GM12878 (cell line): ENCODE data around the gene COMT. TPM values are rescaled to one million over a fixed set of nuclear protein-coding genes. Genes with fewer than 3 reads are reported as not detected.

Experiments used
- ATAC-seq: fragments of 200-7000 bp; cut with Tn5 transposase; 3 replicates; pipeline ENCODE4 v1.9.1; 2020; ENCODE audit warnings: mild to moderate bottlenecking, moderate library complexity
- BruUV-seq: library from RNA; stranded (reverse); fragments of 400-500 nt; replicated peaks from 2 replicates; lab custom pipeline; 2021; lab: Mats Ljungman, UMichigan
- CTCF ChIA-PET: fragments of 300-600 bp; sonication (Branson Sonifier 250); formaldehyde crosslinking; extraction: SDS; loops from one replicate; lab custom pipeline; 2021; ENCODE audit warnings: inconsistent platforms; lab: Yijun Ruan, JAX
- POLR2A ChIA-PET: fragments of 350-600 bp; formaldehyde crosslinking; extraction: SDS; loops from one replicate; lab custom pipeline; 2021; ENCODE audit warnings: inconsistent platforms; lab: Charles Lee
- RAD21 ChIA-PET: fragments of 300-600 bp; sonication (Branson Sonifier 250); formaldehyde crosslinking; loops from one replicate; lab custom pipeline; 2023; ENCODE audit warnings: antibody characterized with exemption; ENCODE audit not compliant: unreplicated experiment; lab: Charles Lee
- SMC1A ChIA-PET: fragments of 300-600 bp; sonication (Branson Sonifier 250); formaldehyde crosslinking; loops from one replicate; lab custom pipeline; 2023; ENCODE audit not compliant: unreplicated experiment, uncharacterized antibody; lab: Charles Lee
- DNase-seq: peaks from one replicate; pipeline ENCODE4 v3.0.0-alpha.2; 2011; ENCODE audit warnings: low read depth, low spot score
- FAIRE-seq: peaks from 3 replicates; lab custom pipeline; 2011; peaks lifted over from hg19 to GRCh38; lab: Jason Lieb, UNC
- H2AFZ ChIP-seq: 2 replicates; pipeline ENCODE4 v1.6.0; 2011; ENCODE audit warnings: low read depth, low read length, control low read depth; ENCODE audit not compliant: control insufficient read depth
- H3K27ac ChIP-seq: 2 replicates; pipeline ENCODE4 v1.5.1; 2011; ENCODE audit warnings: control low read depth; ENCODE audit not compliant: control insufficient read depth, insufficient read depth
- H3K27me3 ChIP-seq, 2 experiments: replicated peaks in 1 of 2; 2 replicates each; pipeline versions ENCODE4 v1.6.0 to v1.6.1; 2011; ENCODE audit warnings: low read length in 1 of 2; ENCODE audit not compliant: control insufficient read depth in 2 of 2, insufficient read depth in 2 of 2
- H3K36me3 ChIP-seq, 2 experiments: 2 replicates each; pipeline ENCODE4 v1.5.1; 2011; ENCODE audit warnings: low read length in 1 of 2; ENCODE audit not compliant: control insufficient read depth in 2 of 2, insufficient read depth in 2 of 2
- H3K4me1 ChIP-seq: 2 replicates; pipeline ENCODE4 v1.6.1; 2011; ENCODE audit warnings: mild to moderate bottlenecking, low read length, moderate library complexity, mixed read lengths; ENCODE audit not compliant: control insufficient read depth, insufficient read depth
- H3K4me2 ChIP-seq: 2 replicates; pipeline ENCODE4 v1.6.0; 2011; ENCODE audit warnings: control low read depth; ENCODE audit not compliant: control insufficient read depth, insufficient read depth
- H3K4me3 ChIP-seq: fragments of 200-600 bp; sonication (generic); 2 replicates; pipeline ENCODE4 v1.5.1; 2016
- H3K79me2 ChIP-seq: 2 replicates; pipeline ENCODE4 v1.6.0; 2011; ENCODE audit warnings: low read length; ENCODE audit not compliant: control insufficient read depth, insufficient read depth
- H3K9ac ChIP-seq: 2 replicates; pipeline ENCODE4 v1.8.0; 2011; ENCODE audit warnings: low read length, control low read depth, mixed read lengths; ENCODE audit not compliant: control insufficient read depth, insufficient read depth
- H3K9me3 ChIP-seq: replicated peaks from 3 replicates; pipeline ENCODE4 v1.5.1; 2011; ENCODE audit warnings: mild to moderate bottlenecking, low read length; ENCODE audit not compliant: control insufficient read depth, insufficient read depth
- H4K20me1 ChIP-seq: 2 replicates; pipeline ENCODE4 v1.6.0; 2011; ENCODE audit not compliant: control insufficient read depth, insufficient read depth
- BCL11A ChIP-seq: IDR thresholded peaks from 2 replicates; pipeline ENCODE4 v1.6.1; 2011; ENCODE audit warnings: low read depth, low read length
- CHD2 ChIP-seq: IDR thresholded peaks from 2 replicates; pipeline ENCODE4 v1.6.1; 2011; ENCODE audit warnings: low read depth, low read length, improper control_type of control experiment, borderline replicate concordance
- ESRRA ChIP-seq: IDR thresholded peaks from 2 replicates; pipeline ENCODE4 v1.6.1; 2012; ENCODE audit warnings: mild to moderate bottlenecking, low read length, improper control_type of control experiment
- NBN ChIP-seq: fragments of 450-650 bp; IDR thresholded peaks from 2 replicates; pipeline ENCODE4 v1.6.1; 2016
- POLR2A ChIP-seq: IDR thresholded peaks from 2 replicates; pipeline ENCODE4 v1.6.1; 2011; ENCODE audit warnings: low read depth, mild to moderate bottlenecking, low read length
- POU2F2 ChIP-seq: IDR thresholded peaks from 3 replicates; pipeline ENCODE4 v1.6.1; 2011; ENCODE audit warnings: low read depth, mild to moderate bottlenecking, low read length, borderline replicate concordance
- SUPT20H ChIP-seq: IDR thresholded peaks from 2 replicates; pipeline ENCODE4 v1.6.1; 2011; ENCODE audit warnings: low read depth, mild to moderate bottlenecking, low read length, moderate library complexity, borderline replicate concordance; ENCODE audit not compliant: control insufficient read depth
- TAF1 ChIP-seq: IDR thresholded peaks from 2 replicates; pipeline ENCODE4 v1.6.1; 2011; ENCODE audit warnings: mild to moderate bottlenecking, low read depth, low read length, borderline replicate concordance
- WGBS: methylation state at CpG from one replicate; pipeline ENCODE4 v1.1.6; 2016; ENCODE audit warnings: low lambda C conversion rate; ENCODE audit not compliant: insufficient replicate concordance, insufficient coverage; ENCODE audit errors: missing lambda C conversion rate; 5-methylcytosine and 5-hydroxymethylcytosine counted together
- in situ Hi-C: fragments of 300-500 bp; cut with MboI; formaldehyde crosslinking; loops from 9 replicates; pipeline ENCODE4 v1.14.3; 2018; ENCODE audit warnings: mixed read lengths
- intact Hi-C: fragments of 100-400 bp; cut with micrococcal nuclease; formaldehyde crosslinking; loops from one replicate; pipeline ENCODE4 v1.14.2; 2022; ENCODE audit not compliant: unreplicated experiment
- polyA plus RNA-seq, 11 experiments: library from polyadenylated mRNA; depleted of rRNA in 4 of 11; unstranded in 6 of 11; stranded (reverse) in 5 of 11; fragments of >200 nt; fragmentation: Nextera tagmentation in 4 of 11; fragmentation: Illumina TruSeq in 1 of 11; extraction: Ambion mirVana in 4 of 11; extraction: Trizol in 1 of 11; gene quantifications; 1 replicate in 1 of 11; 2 replicates in 10 of 11; pipeline versions ENCODE4 v1.2.1 to v1.2.3, GENCODE V29; 2011 to 2016; ENCODE audit warnings: inconsistent platforms in 2 of 11, missing spikeins in 2 of 11, low read depth in 1 of 11
- total RNA-seq, 4 experiments: library from RNA; depleted of rRNA in 3 of 4; stranded (reverse); fragments of >200 nt in 3 of 4; fragmentation: Illumina TruSeq in 1 of 4; extraction: Trizol in 1 of 4; gene quantifications; 2 replicates each; pipeline versions ENCODE4 v1.2.1 to v1.2.3, GENCODE V29; 2013 to 2021
- TF ChIP-seq, protein P1 (sequence below): fragments of 450-650 bp; IDR thresholded peaks from 2 replicates; pipeline ENCODE4 v1.6.1; 2017; ENCODE audit warnings: mild to moderate bottlenecking, moderate library complexity
- TF ChIP-seq, protein P2 (sequence below): IDR thresholded peaks from 2 replicates; pipeline ENCODE4 v1.6.1; 2011; ENCODE audit warnings: borderline replicate concordance, low read depth, mild to moderate bottlenecking, moderate library complexity, mixed read lengths, low read length; ENCODE audit not compliant: insufficient read depth; ENCODE audit errors: extremely low read length
- TF ChIP-seq, protein P3 (sequence below): fragments of 450-650 bp; IDR thresholded peaks from 2 replicates; pipeline ENCODE4 v1.6.1; 2016; ENCODE audit warnings: mild to moderate bottlenecking
- TF ChIP-seq, protein P4 (sequence below): IDR thresholded peaks from 2 replicates; pipeline ENCODE4 v1.6.1; 2012; ENCODE audit warnings: low read depth, low read length, improper control_type of control experiment
- TF ChIP-seq, protein P5 (sequence below): IDR thresholded peaks from 2 replicates; pipeline ENCODE4 v1.6.1; 2012; ENCODE audit warnings: low read length, inconsistent platforms

COMT gene
- total and polyA plus RNA-seq, 10 of the 15 experiments (the other 5 are each of a cell fraction or from before 2014, with no cell fraction given) = 4.5 to 152 (median 66.1) TPM

DNA sequence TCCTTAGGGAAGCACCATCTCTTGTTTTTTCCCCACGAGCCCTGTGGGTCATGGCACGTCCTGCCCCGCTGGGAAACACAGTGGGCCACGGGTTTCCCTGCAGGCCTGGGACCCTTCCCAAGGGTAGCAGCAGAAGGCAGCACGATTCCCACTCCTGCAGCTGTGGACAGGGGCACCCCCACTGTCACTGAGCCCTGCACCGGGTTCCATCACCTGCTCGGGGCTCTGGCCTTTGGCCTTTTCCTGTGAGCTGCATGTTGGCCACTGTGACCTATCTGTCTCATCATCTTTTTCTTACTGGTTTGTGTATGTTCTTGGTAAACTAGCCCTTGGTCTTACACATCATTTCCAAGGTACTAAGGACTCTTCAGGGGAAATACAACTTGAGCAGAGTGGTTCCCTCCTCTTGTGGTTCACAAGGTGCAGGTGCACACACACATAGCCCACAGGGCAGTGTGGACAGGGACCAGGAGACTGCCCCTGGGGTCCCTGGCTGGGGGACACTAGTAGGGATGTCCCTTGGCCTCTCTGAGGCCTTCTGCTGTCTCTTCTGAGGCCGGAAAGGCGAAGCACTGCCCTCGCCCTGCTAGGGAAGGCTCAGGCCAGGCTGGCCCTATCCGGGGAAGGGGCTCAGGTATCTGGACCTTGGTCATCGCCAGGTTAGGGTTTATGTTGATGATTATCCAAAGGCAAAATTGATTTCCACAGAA is 19.1 kb downstream of the COMT start (continued):
- TF ChIP-seq, protein P1, sequence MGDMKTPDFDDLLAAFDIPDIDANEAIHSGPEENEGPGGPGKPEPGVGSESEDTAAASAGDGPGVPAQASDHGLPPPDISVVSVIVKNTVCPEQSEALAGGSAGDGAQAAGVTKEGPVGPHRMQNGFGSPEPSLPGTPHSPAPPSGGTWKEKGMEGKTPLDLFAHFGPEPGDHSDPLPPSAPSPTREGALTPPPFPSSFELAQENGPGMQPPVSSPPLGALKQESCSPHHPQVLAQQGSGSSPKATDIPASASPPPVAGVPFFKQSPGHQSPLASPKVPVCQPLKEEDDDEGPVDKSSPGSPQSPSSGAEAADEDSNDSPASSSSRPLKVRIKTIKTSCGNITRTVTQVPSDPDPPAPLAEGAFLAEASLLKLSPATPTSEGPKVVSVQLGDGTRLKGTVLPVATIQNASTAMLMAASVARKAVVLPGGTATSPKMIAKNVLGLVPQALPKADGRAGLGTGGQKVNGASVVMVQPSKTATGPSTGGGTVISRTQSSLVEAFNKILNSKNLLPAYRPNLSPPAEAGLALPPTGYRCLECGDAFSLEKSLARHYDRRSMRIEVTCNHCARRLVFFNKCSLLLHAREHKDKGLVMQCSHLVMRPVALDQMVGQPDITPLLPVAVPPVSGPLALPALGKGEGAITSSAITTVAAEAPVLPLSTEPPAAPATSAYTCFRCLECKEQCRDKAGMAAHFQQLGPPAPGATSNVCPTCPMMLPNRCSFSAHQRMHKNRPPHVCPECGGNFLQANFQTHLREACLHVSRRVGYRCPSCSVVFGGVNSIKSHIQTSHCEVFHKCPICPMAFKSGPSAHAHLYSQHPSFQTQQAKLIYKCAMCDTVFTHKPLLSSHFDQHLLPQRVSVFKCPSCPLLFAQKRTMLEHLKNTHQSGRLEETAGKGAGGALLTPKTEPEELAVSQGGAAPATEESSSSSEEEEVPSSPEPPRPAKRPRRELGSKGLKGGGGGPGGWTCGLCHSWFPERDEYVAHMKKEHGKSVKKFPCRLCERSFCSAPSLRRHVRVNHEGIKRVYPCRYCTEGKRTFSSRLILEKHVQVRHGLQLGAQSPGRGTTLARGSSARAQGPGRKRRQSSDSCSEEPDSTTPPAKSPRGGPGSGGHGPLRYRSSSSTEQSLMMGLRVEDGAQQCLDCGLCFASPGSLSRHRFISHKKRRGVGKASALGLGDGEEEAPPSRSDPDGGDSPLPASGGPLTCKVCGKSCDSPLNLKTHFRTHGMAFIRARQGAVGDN = no peak

DNA sequence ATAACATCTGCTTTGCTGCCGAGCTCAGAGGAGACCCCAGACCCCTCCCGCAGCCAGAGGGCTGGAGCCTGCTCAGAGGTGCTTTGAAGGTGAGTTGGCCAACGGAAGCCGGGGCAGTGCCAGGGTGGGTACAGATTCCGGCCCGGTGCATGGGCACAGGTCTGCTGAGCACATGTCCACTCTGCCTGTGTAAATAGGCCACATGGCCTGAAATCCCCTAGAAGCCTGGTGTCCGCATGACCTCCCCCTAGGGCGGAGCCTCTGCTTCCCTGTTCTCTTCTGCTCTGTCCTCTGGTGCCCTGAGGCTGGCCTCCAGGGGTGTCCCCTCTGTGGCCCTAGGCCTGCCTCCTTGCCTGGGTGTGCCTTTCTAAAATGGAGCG is 19.6 kb downstream of the COMT start:
- 84% methylated on average over 9 of the region's 9 CpGs for WGBS
- DNase-seq (no peak), ATAC-seq (no peak), FAIRE-seq (no peak)
- ChIA-PET POLR2A (no interaction called here), SMC1A (no interaction called here), CTCF (no interaction called here), RAD21 (no interaction called here)
- no peaks in the 10 kb centered on the region for H3K9me3 ChIP-seq
- no peaks in the 10 kb centered on the region for H3K4me1 ChIP-seq
- intact Hi-C loops = no loop called here
- no peaks in the 10 kb centered on the region for H4K20me1 ChIP-seq
- no peaks in the 10 kb centered on the region for H3K27me3 ChIP-seq
- H2AFZ ChIP-seq = no peak overlapping the region
- no peak overlapping the region for H3K27ac ChIP-seq
- in situ Hi-C loops = no loop called here
- BruUV-seq = no TSS peak
- no peaks in the 10 kb centered on the region for H3K79me2 ChIP-seq
- peaks cover 0 to 3% of the 10 kb centered on the region in 2 experiments; a peak in 2 of 4 replicates for H3K36me3 ChIP-seq
- no peak overlapping the region for H3K4me2 ChIP-seq
- no peak overlapping the region for H3K9ac ChIP-seq
- no peak overlapping the region for H3K4me3 ChIP-seq
- TF ChIP-seq SUPT20H = no peak
- TF ChIP-seq ESRRA = no peak
- TF ChIP-seq, protein P2, sequence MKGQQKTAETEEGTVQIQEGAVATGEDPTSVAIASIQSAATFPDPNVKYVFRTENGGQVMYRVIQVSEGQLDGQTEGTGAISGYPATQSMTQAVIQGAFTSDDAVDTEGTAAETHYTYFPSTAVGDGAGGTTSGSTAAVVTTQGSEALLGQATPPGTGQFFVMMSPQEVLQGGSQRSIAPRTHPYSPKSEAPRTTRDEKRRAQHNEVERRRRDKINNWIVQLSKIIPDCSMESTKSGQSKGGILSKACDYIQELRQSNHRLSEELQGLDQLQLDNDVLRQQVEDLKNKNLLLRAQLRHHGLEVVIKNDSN = no peak
- no peak for TF ChIP-seq POU2F2
- TF ChIP-seq NBN = no peak
- TF ChIP-seq BCL11A = no peak
- no peak for TF ChIP-seq POLR2A
- no peak for TF ChIP-seq CHD2
- TF ChIP-seq, protein P3, sequence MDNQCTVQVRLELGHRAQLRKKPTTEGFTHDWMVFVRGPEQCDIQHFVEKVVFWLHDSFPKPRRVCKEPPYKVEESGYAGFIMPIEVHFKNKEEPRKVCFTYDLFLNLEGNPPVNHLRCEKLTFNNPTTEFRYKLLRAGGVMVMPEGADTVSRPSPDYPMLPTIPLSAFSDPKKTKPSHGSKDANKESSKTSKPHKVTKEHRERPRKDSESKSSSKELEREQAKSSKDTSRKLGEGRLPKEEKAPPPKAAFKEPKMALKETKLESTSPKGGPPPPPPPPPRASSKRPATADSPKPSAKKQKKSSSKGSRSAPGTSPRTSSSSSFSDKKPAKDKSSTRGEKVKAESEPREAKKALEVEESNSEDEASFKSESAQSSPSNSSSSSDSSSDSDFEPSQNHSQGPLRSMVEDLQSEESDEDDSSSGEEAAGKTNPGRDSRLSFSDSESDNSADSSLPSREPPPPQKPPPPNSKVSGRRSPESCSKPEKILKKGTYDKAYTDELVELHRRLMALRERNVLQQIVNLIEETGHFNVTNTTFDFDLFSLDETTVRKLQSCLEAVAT = no peak
- no peak for TF ChIP-seq TAF1
- TF ChIP-seq, protein P4, sequence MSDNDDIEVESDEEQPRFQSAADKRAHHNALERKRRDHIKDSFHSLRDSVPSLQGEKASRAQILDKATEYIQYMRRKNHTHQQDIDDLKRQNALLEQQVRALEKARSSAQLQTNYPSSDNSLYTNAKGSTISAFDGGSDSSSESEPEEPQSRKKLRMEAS = no peak
- TF ChIP-seq, protein P5, sequence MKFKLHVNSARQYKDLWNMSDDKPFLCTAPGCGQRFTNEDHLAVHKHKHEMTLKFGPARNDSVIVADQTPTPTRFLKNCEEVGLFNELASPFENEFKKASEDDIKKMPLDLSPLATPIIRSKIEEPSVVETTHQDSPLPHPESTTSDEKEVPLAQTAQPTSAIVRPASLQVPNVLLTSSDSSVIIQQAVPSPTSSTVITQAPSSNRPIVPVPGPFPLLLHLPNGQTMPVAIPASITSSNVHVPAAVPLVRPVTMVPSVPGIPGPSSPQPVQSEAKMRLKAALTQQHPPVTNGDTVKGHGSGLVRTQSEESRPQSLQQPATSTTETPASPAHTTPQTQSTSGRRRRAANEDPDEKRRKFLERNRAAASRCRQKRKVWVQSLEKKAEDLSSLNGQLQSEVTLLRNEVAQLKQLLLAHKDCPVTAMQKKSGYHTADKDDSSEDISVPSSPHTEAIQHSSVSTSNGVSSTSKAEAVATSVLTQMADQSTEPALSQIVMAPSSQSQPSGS = no peak
